ENCODE measurements around the gene CACNB2.

DNA sequence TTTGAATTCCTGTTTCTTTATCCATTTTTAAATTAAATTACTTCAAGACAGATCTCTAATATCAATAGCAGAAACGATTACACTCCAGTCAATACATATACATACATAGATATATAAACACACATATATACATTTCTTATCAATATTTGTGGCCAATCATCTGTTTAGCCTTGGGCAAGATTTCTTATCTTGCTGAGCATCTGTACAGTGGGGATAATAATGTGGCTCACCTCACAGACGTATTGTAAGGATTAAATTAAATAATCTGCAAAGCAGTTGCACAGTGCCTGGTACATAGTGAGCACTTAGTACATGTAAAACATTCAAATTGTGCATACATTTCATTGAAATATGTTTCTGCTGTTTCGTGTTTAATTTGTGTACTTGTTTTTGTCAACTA is 17.5 kb upstream of the CACNB2 start:
- TF ChIP-seq, protein P1, sequence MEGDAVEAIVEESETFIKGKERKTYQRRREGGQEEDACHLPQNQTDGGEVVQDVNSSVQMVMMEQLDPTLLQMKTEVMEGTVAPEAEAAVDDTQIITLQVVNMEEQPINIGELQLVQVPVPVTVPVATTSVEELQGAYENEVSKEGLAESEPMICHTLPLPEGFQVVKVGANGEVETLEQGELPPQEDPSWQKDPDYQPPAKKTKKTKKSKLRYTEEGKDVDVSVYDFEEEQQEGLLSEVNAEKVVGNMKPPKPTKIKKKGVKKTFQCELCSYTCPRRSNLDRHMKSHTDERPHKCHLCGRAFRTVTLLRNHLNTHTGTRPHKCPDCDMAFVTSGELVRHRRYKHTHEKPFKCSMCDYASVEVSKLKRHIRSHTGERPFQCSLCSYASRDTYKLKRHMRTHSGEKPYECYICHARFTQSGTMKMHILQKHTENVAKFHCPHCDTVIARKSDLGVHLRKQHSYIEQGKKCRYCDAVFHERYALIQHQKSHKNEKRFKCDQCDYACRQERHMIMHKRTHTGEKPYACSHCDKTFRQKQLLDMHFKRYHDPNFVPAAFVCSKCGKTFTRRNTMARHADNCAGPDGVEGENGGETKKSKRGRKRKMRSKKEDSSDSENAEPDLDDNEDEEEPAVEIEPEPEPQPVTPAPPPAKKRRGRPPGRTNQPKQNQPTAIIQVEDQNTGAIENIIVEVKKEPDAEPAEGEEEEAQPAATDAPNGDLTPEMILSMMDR (conservative IDR thresholded peaks at IDR 0.05; ENCODE audit: low read depth, low read length), result no peak
- TF ChIP-seq EZH2 (IDR thresholded peaks at IDR 0.05; ENCODE audit: borderline replicate concordance, low read depth, low read length, poor library complexity, severe bottlenecking), result no peak
